Heart right ventricle (tissue), 16 donors: Measurements from ENCODE around the gene SV2C. TPM values are rescaled to one million over a fixed set of nuclear protein-coding genes. Genes with fewer than 3 reads are reported as not detected.
"Not testable (repeated sequence)": the region's sequence is repeated elsewhere in the genome, so short reads cannot be mapped to it uniquely, and the experiment has no call there.

Experiments
- ATAC-seq, 8 donors: fragments of 200-7000 bp; cut with Tn5 transposase; one replicate each; pipeline ENCODE4 v1.9.1; 2020; ENCODE audit warnings: mild to moderate bottlenecking in 8 of 8, moderate library complexity in 8 of 8, moderate number of reproducible peaks in 1 of 8
- DNase-seq, 2 donors: peaks; one replicate each; pipeline ENCODE4 v3.0.0-alpha.2; 2020
- H3K27ac ChIP-seq, 10 donors: fragments of 200-600 bp; sonication (generic) in 2 of 10; one replicate each; pipeline versions ENCODE4 v1.5.0 to v1.8.0; 2020 to 2022; ENCODE audit warnings: mild to moderate bottlenecking in 3 of 10
- H3K27me3 ChIP-seq, 7 donors: fragments of 200-600 bp; one replicate each; pipeline ENCODE4 v1.8.0; 2021 to 2022; ENCODE audit warnings: mild to moderate bottlenecking in 2 of 7
- H3K36me3 ChIP-seq, 9 donors: fragments of 200-600 bp; sonication (generic) in 1 of 9; one replicate each; pipeline versions ENCODE4 v1.5.0 to v1.8.0; 2020 to 2022; ENCODE audit warnings: mild to moderate bottlenecking in 2 of 9
- H3K4me1 ChIP-seq, 9 donors: fragments of 200-600 bp; sonication (generic) in 1 of 9; one replicate each; pipeline versions ENCODE4 v1.5.0 to v1.8.0; 2020 to 2022; ENCODE audit warnings: mild to moderate bottlenecking in 4 of 9
- H3K4me3 ChIP-seq, 10 donors: fragments of 200-600 bp; sonication (generic) in 2 of 10; one replicate each; pipeline versions ENCODE4 v1.5.0 to v1.8.0; 2020 to 2022; ENCODE audit warnings: mild to moderate bottlenecking in 7 of 10, moderate library complexity in 2 of 10
- H3K9me3 ChIP-seq, 11 donors: fragments of 200-600 bp in 10 of 11; sonication (generic) in 2 of 11; one replicate each; pipeline versions ENCODE4 v1.5.0 to v1.8.0; 2013 to 2022; ENCODE audit warnings: mild to moderate bottlenecking in 2 of 11, control low read depth in 1 of 11, moderate library complexity in 1 of 11
- CTCF ChIP-seq, 9 donors: fragments of 200-600 bp; sonication (generic) in 2 of 9; IDR thresholded peaks; one replicate each; pipeline versions ENCODE4 v1.5.0 to v1.8.0; 2021 to 2022; ENCODE audit warnings: antibody characterized with exemption in 9 of 9, mild to moderate bottlenecking in 5 of 9, moderate library complexity in 1 of 9
- WGBS, 2 donors: extraction: QIAGEN DNeasy Blood & Tissue Kit; methylation state at CpG; one replicate each; pipeline ENCODE4 v1.1.7; 2013; ENCODE audit warnings: inconsistent platforms in 1 of 2; 5-methylcytosine and 5-hydroxymethylcytosine counted together
- intact Hi-C, 10 donors: fragments of 100-400 bp; cut with DNase I; formaldehyde crosslinking; loops; one replicate each; pipeline versions ENCODE4 v1.11.1 to v1.14.2; 2022
- long read RNA-seq, 3 donors: library from polyadenylated mRNA; unstranded; transcript quantifications; one replicate each; pipeline ENCODE4 v2.0.0, GENCODE V29; 2020 to 2021
- polyA plus RNA-seq, 2 donors: library from polyadenylated mRNA; stranded (reverse); fragments of 200-250 nt; gene quantifications; one replicate each; pipeline ENCODE4 v1.2.3, GENCODE V29; 2013
- total RNA-seq, 10 donors: library from RNA; stranded (reverse); fragmentation: NEBNext Ultra II Directional in 3 of 10; extraction: Animal tissue kit (Norgen Biotek cat#: 25700) in 3 of 10; gene quantifications; one replicate each; pipeline versions ENCODE4 v1.2.1 to v1.2.4, GENCODE V29; 2021 to 2023
- donor health status: Arrhythmogenic right ventricular cardiomyopathy.
- donor health status: ischemic (EF 13 %, LVEDD 7.1; RV severe dilation, severe dysfunction).
- donor health status: healthy with polysubstance abuse.
- donor health status: DM: no; HTN: yes; CAD: no.
- donor health status: DM: no; HTN: no; CAD: no.
- donor health status: ischemic (EF 25% LVEDD 6.9; RV normal size, moderate dysfunction).
- donor health status: ischemic (EF 25% LVEDD 5.7; RV mildly dilated, moderate dysfunction).
- donor health status: healthy.
- donor health status: DM: yes; HTN: yes; CAD: no.
- donor health status: Ischemic cardiomyopathy.
- donor health status: ischemic (EF 35%, LVEDD 5.7; RV mildly dilated, moderate dysfunction).
- donor health status: nonischemic (EF 11% LVEDD 7.7; RV severe dilation, severe dysfunction).
- donor health status: DM: yes; HTN: yes; CAD: no.
- donor health status: PGD.
- donor health status: ischemic (EF 29% LVEDD 5.4; RV normal size, mild dysfunction).
- donor health status: nonischemic (EF 23%, LVEDD 6.1; RV moderate dilation, normal function).

Gene SV2C
- total RNA-seq = 1 to 10 TPM in 1 of 10 donors, under 1 TPM in 6, not detected in 3; 0.09 to 1.2 (median 0.23) TPM
- polyA plus RNA-seq = under 1 TPM in 1 of 2 donors, not detected in 1; 0.25 TPM
- long read RNA-seq, donor 1 = 0 reads
- long read RNA-seq, donor 2, full-length matches to known transcripts = 1 of 1 reads
- long read RNA-seq, donor 2, partial matches to known transcripts = 0 of 1 reads
- long read RNA-seq, donor 2, other reads (novel, unspliced or antisense) = 0 of 1 reads
- long read RNA-seq, donor 3 = 0 reads

GRCh38 chr5:76082772-76083554, at the start of gene SV2C:
TSS of gene SV2C (plus strand) at chr5:76083383. CDS start at chr5:76131751, 48,368 bp downstream.
- peak within 1 kb of the TSS in 9 of 10 donors; percentile 4 to 48 (median 37) for H3K4me3 ChIP-seq
- intact Hi-C loops = no loop called here
- no peak for DNase-seq
- ATAC-seq = peak in 4 of 8 donors; percentile 27 to 77 (median 56)
- peaks cover 0 to 26% (median 14%) of the 10 kb centered on the region in 9 donors for H3K4me1 ChIP-seq
- peaks cover 20 to 100% (median 86%) of the 10 kb centered on the region in 7 donors for H3K27me3 ChIP-seq
- H3K36me3 ChIP-seq = no peaks in the 10 kb centered on the region
- 1% methylated on average over 63 of the region's 63 CpGs for WGBS, 2 donors
- H3K27ac ChIP-seq = no peak within 1 kb of the TSS
- no peak for TF ChIP-seq CTCF (IDR thresholded peaks at IDR 0.05)
- no peaks in the 10 kb centered on the region for H3K9me3 ChIP-seq

GRCh38 chr5:76037736-76038151, 45.4 kb upstream of the SV2C start:
- H3K36me3 ChIP-seq, ATAC-seq, DNase-seq, intact Hi-C loops, H3K4me1 ChIP-seq, H3K27ac ChIP-seq, H3K9me3 ChIP-seq: not testable (repeated sequence)
- peaks cover 0 to 15% (median 6%) of the 10 kb centered on the region in 7 donors for H3K27me3 ChIP-seq
- H3K4me3 ChIP-seq = peak overlapping the region in 1 of 10 donors; percentile 14
- WGBS, 2 donors = 24 to 26% methylated on average over 18 of the region's 18 CpGs

- Histone ChIP-seq H3K9me3 (no peaks in the 10 kb centered on the region), H3K36me3 (no peaks in the 10 kb centered on the region), H3K27me3 (peaks cover 0 to 15% (median 6%) of the 10 kb centered on the region in 7 donors), H3K4me3 (peak overlapping the region in 1 of 10 donors; percentile 14), H3K27ac (no peak overlapping the region), H3K4me1 (no peaks in the 10 kb centered on the region)
- TF ChIP-seq CTCF (IDR thresholded peaks at IDR 0.05) = no peak
- ATAC-seq (no peak), DNase-seq (no peak)
- intact Hi-C loops = no loop called here
Observed at GRCh38 chr5:76038212-76038611, 45.0 kb upstream of the SV2C start.

- 81 to 84% methylated on average over 2 of the region's 2 CpGs for WGBS, 2 donors
- TF ChIP-seq CTCF (IDR thresholded peaks at IDR 0.05) = no peak
- peaks cover 0 to 15% (median 6%) of the 10 kb centered on the region in 7 donors for H3K27me3 ChIP-seq
- H3K36me3 ChIP-seq = no peaks in the 10 kb centered on the region
- H3K4me3 ChIP-seq = no peak overlapping the region
- ATAC-seq (no peak), DNase-seq (no peak)
- H3K4me1 ChIP-seq = no peaks in the 10 kb centered on the region
- H3K27ac ChIP-seq = no peak overlapping the region
- H3K9me3 ChIP-seq = peaks cover 0 to 8% (median 0%) of the 10 kb centered on the region in 11 donors
- intact Hi-C loops = no loop called here
Observed at GRCh38 chr5:76040806-76041205, 42.4 kb upstream of the SV2C start.
